ENCODE measurements around the gene FAM171A2.
A peak's percentile ranks its signal among the peaks of the same experiment; 100 is the strongest.
"Not testable (repeated sequence)": the region's sequence is repeated elsewhere in the genome, so short reads cannot be mapped to it uniquely, and the experiment has no call there.

FAM171A2 gene

GRCh38 chr17:44394112-44394511 is 30.5 kb upstream of the FAM171A2 start:
- not testable (repeated sequence) for H3K4me3 ChIP-seq (ENCODE audit: low read length); H3K36me3 ChIP-seq (ENCODE audit: control insufficient read depth, insufficient read depth, low read length); H3K4me1 ChIP-seq (ENCODE audit: control insufficient read depth, insufficient read depth, low read length); H3K9me3 ChIP-seq (ENCODE audit: control insufficient read depth, insufficient read depth, low read length); DNase-seq (ENCODE audit: low read depth, low spot score); H3K27ac ChIP-seq (ENCODE audit: low read length); H3K27me3 ChIP-seq (ENCODE audit: control insufficient read depth, insufficient read depth, low read length)
- no CpG with 5 or more reads among the region's 9 CpGs for WGBS (ENCODE audit: insufficient coverage, insufficient read length)

GRCh38 chr17:44390250-44390870 is 26.7 kb upstream of the FAM171A2 start:
- DNase-seq (ENCODE audit: low read depth, low spot score): no peak
- no peaks in the 10 kb centered on the region for H3K4me1 ChIP-seq (ENCODE audit: control insufficient read depth, insufficient read depth, low read length)
- H3K27me3 ChIP-seq (ENCODE audit: control insufficient read depth, insufficient read depth, low read length): no peaks in the 10 kb centered on the region; the same call in 1 of the 2 replicates
- H3K36me3 ChIP-seq (ENCODE audit: control insufficient read depth, insufficient read depth, low read length): no peaks in the 10 kb centered on the region
- no peak overlapping the region for H3K27ac ChIP-seq (ENCODE audit: low read length)
- no CpG with 5 or more reads among the region's 10 CpGs for WGBS (ENCODE audit: insufficient coverage, insufficient read length)
- H3K9me3 ChIP-seq (ENCODE audit: control insufficient read depth, insufficient read depth, low read length): no peaks in the 10 kb centered on the region
- H3K4me3 ChIP-seq (ENCODE audit: low read length): no peak overlapping the region

DNA sequence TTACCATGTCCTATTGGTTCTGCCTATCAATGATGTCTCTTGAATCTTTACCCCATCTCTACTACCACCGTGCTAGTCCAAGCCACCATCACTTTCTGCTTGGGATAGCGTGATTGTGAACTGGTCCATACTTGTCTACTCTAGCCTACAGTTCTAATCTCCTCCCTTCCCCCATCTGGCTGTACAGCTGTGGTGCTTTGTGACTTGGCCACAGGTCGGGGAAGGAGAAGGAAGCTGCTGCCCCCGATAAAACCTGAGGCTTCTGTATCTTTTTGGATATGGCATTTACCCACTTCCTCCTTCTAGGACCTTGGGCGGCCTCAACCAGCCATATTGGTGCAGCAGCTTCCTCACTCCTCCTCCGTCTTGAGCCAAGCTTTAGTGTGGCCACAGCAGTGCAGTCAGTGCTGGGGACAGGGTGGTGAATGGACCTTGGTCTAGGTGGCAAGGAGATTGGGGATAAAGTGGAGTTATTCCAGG is 26.1 kb upstream of the FAM171A2 start:
- Histone ChIP-seq H3K4me3 (ENCODE audit: low read length) (no peak overlapping the region), H3K36me3 (ENCODE audit: control insufficient read depth, insufficient read depth, low read length) (no peaks in the 10 kb centered on the region), H3K9me3 (ENCODE audit: control insufficient read depth, insufficient read depth, low read length) (no peaks in the 10 kb centered on the region), H3K4me1 (ENCODE audit: control insufficient read depth, insufficient read depth, low read length) (no peaks in the 10 kb centered on the region), H3K27me3 (ENCODE audit: control insufficient read depth, insufficient read depth, low read length) (no peaks in the 10 kb centered on the region; the same call in 1 of the 2 replicates), H3K27ac (ENCODE audit: low read length) (no peak overlapping the region)
- DNase-seq (ENCODE audit: low read depth, low spot score): no peak
- no CpG with 5 or more reads among the region's 6 CpGs for whole genome bisulfite sequencing (ENCODE audit: insufficient coverage, insufficient read length)

GRCh38 chr17:44389281-44389680 is 25.6 kb upstream of the FAM171A2 start, which contains the start of gene ITGA2B:
Gene ITGA2B, minus strand, starts transcription at chr17:44389649. Its CDS starts 176 bp downstream, at chr17:44389473.
- Histone ChIP-seq H3K4me3 (ENCODE audit: low read length) (no peak within 1 kb of the TSS), H3K27me3 (ENCODE audit: control insufficient read depth, insufficient read depth, low read length) (peaks cover 2% of the 10 kb centered on the region; the same call in 1 of the 2 replicates), H3K36me3 (ENCODE audit: control insufficient read depth, insufficient read depth, low read length) (no peaks in the 10 kb centered on the region), H3K27ac (ENCODE audit: low read length) (no peak within 1 kb of the TSS), H3K9me3 (ENCODE audit: control insufficient read depth, insufficient read depth, low read length) (no peaks in the 10 kb centered on the region), H3K4me1 (ENCODE audit: control insufficient read depth, insufficient read depth, low read length) (no peaks in the 10 kb centered on the region)
- no peak for DNase-seq (ENCODE audit: low read depth, low spot score)
- no CpG with 5 or more reads among the region's 1 CpG for WGBS (ENCODE audit: insufficient coverage, insufficient read length)

GRCh38 chr17:44387804-44388203 is 24.2 kb upstream of the FAM171A2 start:
- no peak for DNase-seq (ENCODE audit: low read depth, low spot score)
- no CpG with 5 or more reads among the region's 2 CpGs for WGBS (ENCODE audit: insufficient coverage, insufficient read length)

GRCh38 chr17:44386182-44386525 is 22.5 kb upstream of the FAM171A2 start:
- DNase-seq (ENCODE audit: low read depth, low spot score): no peak
- no CpG with 5 or more reads among the region's 10 CpGs for WGBS (ENCODE audit: insufficient coverage, insufficient read length)
- Histone ChIP-seq H3K36me3 (ENCODE audit: control insufficient read depth, insufficient read depth, low read length) (no peaks in the 10 kb centered on the region), H3K4me1 (ENCODE audit: control insufficient read depth, insufficient read depth, low read length) (no peaks in the 10 kb centered on the region), H3K27me3 (ENCODE audit: control insufficient read depth, insufficient read depth, low read length) (peaks cover 6% of the 10 kb centered on the region), H3K4me3 (ENCODE audit: low read length) (peak overlapping the region; percentile 51; the same call in 1 of the 2 replicates), H3K27ac (ENCODE audit: low read length) (no peak overlapping the region), H3K9me3 (ENCODE audit: control insufficient read depth, insufficient read depth, low read length) (no peaks in the 10 kb centered on the region)

More at GRCh38 chr17:44387804-44388203, 24.2 kb upstream of the FAM171A2 start:
- Histone ChIP-seq H3K4me1 (ENCODE audit: control insufficient read depth, insufficient read depth, low read length) (no peaks in the 10 kb centered on the region), H3K9me3 (ENCODE audit: control insufficient read depth, insufficient read depth, low read length) (no peaks in the 10 kb centered on the region), H3K4me3 (ENCODE audit: low read length) (no peak overlapping the region), H3K27me3 (ENCODE audit: control insufficient read depth, insufficient read depth, low read length) (peaks cover 6% of the 10 kb centered on the region; the same call in 1 of the 2 replicates), H3K27ac (ENCODE audit: low read length) (no peak overlapping the region), H3K36me3 (ENCODE audit: control insufficient read depth, insufficient read depth, low read length) (no peaks in the 10 kb centered on the region)

DNA sequence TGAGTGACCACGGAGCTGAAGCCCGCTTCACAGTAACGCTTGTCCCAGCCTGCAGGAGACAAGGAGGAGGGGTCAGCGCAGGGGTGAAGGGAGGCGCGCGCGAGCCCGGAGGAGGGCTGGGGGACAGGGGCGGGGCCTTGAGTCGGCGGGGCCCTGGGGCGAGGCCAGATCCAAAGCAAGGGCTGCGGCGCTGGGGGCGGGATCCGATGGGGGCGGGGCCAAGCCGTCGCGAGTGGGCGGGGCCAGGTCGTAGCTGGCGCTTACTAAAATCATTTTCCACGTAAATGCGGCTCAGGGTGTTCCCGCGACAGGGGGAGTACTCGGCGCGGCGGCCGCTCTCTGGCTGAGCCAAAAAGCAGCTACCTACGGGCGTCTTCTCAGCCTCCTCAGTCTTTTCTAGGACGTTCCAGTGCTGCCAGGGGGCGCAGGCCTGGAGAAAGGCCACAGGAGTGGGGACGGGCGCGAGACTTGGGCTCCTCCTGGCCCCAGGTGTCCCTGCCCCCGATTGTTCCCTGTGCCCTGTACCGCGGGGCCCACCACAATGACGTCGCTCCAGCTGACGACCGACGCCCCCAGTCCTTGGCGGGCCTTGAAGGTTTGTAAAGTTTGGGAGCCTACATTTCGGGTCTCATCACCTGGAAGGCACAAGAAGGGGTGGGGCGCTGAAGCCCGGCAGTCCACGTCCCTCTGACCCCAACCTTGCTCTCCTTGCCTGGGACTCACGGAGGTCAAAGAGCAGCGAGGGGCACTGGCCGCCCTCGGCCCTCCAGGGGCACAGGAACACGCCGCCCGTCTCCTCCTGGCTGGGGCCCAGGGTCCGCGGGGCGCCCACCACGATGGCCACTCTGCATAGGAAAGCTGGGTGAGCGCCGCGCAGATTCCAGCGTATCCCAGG is 21.9 kb upstream of the FAM171A2 start:
- H3K27me3 ChIP-seq (ENCODE audit: control insufficient read depth, insufficient read depth, low read length): peaks cover 6% of the 10 kb centered on the region
- no peaks in the 10 kb centered on the region for H3K4me1 ChIP-seq (ENCODE audit: control insufficient read depth, insufficient read depth, low read length)
- no CpG with 5 or more reads among the region's 68 CpGs for WGBS (ENCODE audit: insufficient coverage, insufficient read length)
- H3K36me3 ChIP-seq (ENCODE audit: control insufficient read depth, insufficient read depth, low read length): no peaks in the 10 kb centered on the region
- H3K9me3 ChIP-seq (ENCODE audit: control insufficient read depth, insufficient read depth, low read length): no peaks in the 10 kb centered on the region
- no peak for DNase-seq (ENCODE audit: low read depth, low spot score)
- no peak overlapping the region for H3K27ac ChIP-seq (ENCODE audit: low read length)
- peak overlapping the region; percentile 51; the same call in 1 of the 2 replicates for H3K4me3 ChIP-seq (ENCODE audit: low read length)

GRCh38 chr17:44384823-44385286 is 21.2 kb upstream of the FAM171A2 start:
- H3K36me3 ChIP-seq (ENCODE audit: control insufficient read depth, insufficient read depth, low read length): no peaks in the 10 kb centered on the region
- DNase-seq (ENCODE audit: low read depth, low spot score): no peak
- no peaks in the 10 kb centered on the region for H3K4me1 ChIP-seq (ENCODE audit: control insufficient read depth, insufficient read depth, low read length)
- no CpG with 5 or more reads among the region's 26 CpGs for WGBS (ENCODE audit: insufficient coverage, insufficient read length)
- peak overlapping the region; percentile 15; the same call in 1 of the 2 replicates for H3K4me3 ChIP-seq (ENCODE audit: low read length)
- peaks cover 6% of the 10 kb centered on the region for H3K27me3 ChIP-seq (ENCODE audit: control insufficient read depth, insufficient read depth, low read length)
- no peak overlapping the region for H3K27ac ChIP-seq (ENCODE audit: low read length)
- H3K9me3 ChIP-seq (ENCODE audit: control insufficient read depth, insufficient read depth, low read length): no peaks in the 10 kb centered on the region

GRCh38 chr17:44384281-44384822 is 20.7 kb upstream of the FAM171A2 start:
- peaks cover 6% of the 10 kb centered on the region for H3K27me3 ChIP-seq (ENCODE audit: control insufficient read depth, insufficient read depth, low read length)
- H3K27ac ChIP-seq (ENCODE audit: low read length): no peak overlapping the region
- H3K9me3 ChIP-seq (ENCODE audit: control insufficient read depth, insufficient read depth, low read length): no peaks in the 10 kb centered on the region
- H3K4me3 ChIP-seq (ENCODE audit: low read length): peak overlapping the region; percentile 15; the same call in 1 of the 2 replicates
- H3K36me3 ChIP-seq (ENCODE audit: control insufficient read depth, insufficient read depth, low read length): no peaks in the 10 kb centered on the region
- no peak for DNase-seq (ENCODE audit: low read depth, low spot score)
- no CpG with 5 or more reads among the region's 29 CpGs for WGBS (ENCODE audit: insufficient coverage, insufficient read length)
- no peaks in the 10 kb centered on the region for H3K4me1 ChIP-seq (ENCODE audit: control insufficient read depth, insufficient read depth, low read length)

- WGBS (ENCODE audit: insufficient coverage, insufficient read length): no CpG with 5 or more reads among the region's 16 CpGs
- no peaks in the 10 kb centered on the region for H3K36me3 ChIP-seq (ENCODE audit: control insufficient read depth, insufficient read depth, low read length)
- no peak overlapping the region for H3K4me3 ChIP-seq (ENCODE audit: low read length)
- H3K4me1 ChIP-seq (ENCODE audit: control insufficient read depth, insufficient read depth, low read length): no peaks in the 10 kb centered on the region
- H3K27me3 ChIP-seq (ENCODE audit: control insufficient read depth, insufficient read depth, low read length): peaks cover 6% of the 10 kb centered on the region
- no peak overlapping the region for H3K27ac ChIP-seq (ENCODE audit: low read length)
- DNase-seq (ENCODE audit: low read depth, low spot score): no peak
- no peaks in the 10 kb centered on the region for H3K9me3 ChIP-seq (ENCODE audit: control insufficient read depth, insufficient read depth, low read length)
Measured at GRCh38 chr17:44383861-44384260, 20.2 kb upstream of the FAM171A2 start.
